LNCaP clone FGC (cell line): ENCODE results near the gene MAP4K4.
A peak's percentile ranks its signal among the peaks of the same experiment; 100 is the strongest.

Source experiments
- DNase-seq: peaks from one replicate; pipeline ENCODE4 v3.0.0-alpha.2; 2011; ENCODE audit warnings: low read depth
- H3K4me3 ChIP-seq: 2 replicates; pipeline ENCODE4 v1.5.1; 2011; ENCODE audit warnings: mild to moderate bottlenecking, low read depth, low read length, control low read depth
- TF ChIP-seq, protein P1 (sequence below): IDR thresholded peaks from 2 replicates; pipeline ENCODE4 v1.5.1; 2012; ENCODE audit warnings: mild to moderate bottlenecking; ENCODE audit not compliant: control insufficient read depth, insufficient read depth; ENCODE audit errors: extremely low read depth

Gene MAP4K4

DNA sequence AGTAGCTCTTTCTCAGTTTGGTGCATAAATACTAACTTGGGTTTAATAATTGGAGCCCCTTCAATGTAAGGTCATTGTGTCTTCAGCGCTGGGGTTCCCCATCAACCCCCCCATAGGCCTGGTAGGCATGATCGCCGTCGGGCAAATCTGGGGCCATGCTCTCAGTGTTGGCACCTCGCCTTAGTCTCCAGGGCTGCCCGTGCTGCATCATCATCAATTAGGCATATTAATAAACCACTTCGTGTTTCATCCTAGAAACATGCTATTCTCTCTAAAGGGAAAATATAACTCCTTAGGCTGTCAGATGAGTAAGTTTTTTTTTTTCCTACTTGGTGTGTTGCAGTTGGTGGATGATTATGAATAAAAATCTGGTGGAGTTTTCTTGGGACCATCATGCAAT is 197.5 kb downstream of the MAP4K4 start:
- TF ChIP-seq, protein P1, sequence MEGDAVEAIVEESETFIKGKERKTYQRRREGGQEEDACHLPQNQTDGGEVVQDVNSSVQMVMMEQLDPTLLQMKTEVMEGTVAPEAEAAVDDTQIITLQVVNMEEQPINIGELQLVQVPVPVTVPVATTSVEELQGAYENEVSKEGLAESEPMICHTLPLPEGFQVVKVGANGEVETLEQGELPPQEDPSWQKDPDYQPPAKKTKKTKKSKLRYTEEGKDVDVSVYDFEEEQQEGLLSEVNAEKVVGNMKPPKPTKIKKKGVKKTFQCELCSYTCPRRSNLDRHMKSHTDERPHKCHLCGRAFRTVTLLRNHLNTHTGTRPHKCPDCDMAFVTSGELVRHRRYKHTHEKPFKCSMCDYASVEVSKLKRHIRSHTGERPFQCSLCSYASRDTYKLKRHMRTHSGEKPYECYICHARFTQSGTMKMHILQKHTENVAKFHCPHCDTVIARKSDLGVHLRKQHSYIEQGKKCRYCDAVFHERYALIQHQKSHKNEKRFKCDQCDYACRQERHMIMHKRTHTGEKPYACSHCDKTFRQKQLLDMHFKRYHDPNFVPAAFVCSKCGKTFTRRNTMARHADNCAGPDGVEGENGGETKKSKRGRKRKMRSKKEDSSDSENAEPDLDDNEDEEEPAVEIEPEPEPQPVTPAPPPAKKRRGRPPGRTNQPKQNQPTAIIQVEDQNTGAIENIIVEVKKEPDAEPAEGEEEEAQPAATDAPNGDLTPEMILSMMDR = no peak
- no peak for DNase-seq
- H3K4me3 ChIP-seq = no peak overlapping the region

DNA sequence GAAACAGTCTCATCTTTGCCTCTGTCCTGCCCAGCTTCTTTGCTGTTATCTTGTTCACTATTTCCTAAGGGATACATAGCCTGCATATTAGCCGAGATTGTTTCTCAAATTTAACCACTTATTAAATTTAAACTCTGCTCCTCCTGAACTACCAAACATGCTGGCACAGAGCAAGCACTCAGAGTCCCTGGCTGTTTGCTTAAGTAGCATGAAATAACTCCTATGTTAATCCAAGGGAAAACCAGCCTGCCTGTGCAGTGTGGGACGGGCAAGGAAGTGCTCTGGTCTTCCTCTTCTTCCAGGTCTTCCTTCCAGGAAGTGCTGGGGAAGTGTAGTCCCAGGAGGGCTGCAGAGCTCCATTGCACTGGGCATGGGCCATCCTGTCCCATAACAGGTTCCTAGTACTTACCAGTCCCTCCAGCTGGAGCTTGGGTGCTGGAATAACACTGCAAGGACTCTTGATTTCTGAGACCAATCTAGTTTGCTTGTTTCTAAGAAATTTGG is 198.4 kb downstream of the MAP4K4 start:
- no peak overlapping the region for H3K4me3 ChIP-seq
- peak; percentile 92 for DNase-seq
- TF ChIP-seq, protein P1 = no peak

DNA sequence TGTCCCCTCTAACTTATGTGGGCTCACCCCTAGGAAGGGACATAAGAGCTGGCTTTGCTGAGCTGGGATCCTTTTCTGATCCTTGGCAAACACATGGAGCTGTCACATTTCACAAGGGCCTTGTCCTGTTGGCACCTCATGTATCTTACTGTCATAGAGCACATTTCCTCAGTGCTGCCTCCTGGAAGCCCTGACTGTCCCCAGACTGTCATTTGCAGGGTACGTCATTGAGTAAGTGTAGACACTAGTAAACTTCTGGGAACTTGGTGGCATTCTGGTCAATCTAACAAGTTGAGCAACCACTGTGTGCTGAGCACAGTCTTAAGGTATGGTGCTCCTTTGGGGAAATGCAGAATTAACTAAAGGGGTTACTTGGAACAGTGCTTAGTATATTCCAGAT is 199.8 kb downstream of the MAP4K4 start:
- TF ChIP-seq, protein P1 = no peak
- DNase-seq = no peak
- no peak overlapping the region for H3K4me3 ChIP-seq

DNA sequence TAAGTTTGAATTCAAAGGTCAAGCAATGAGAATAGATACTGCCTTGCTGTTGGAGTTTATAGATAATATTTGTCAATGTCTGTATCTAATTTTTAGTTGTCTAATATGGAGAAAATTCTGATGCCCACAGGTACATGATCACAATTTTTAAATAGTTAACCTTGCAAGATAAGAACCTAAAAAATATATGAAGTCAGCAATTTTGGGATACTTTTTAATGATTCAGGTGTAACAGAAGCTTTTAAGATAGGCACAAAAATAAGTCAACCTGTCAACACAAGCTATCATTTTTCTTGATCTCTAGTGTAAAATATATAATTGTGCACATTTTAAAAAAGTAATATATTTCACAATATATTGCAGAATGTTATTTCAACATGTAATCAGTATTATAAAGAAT is 201.8 kb downstream of the MAP4K4 start:
- no peak overlapping the region for H3K4me3 ChIP-seq
- TF ChIP-seq, protein P1 = no peak
- no peak for DNase-seq

DNA sequence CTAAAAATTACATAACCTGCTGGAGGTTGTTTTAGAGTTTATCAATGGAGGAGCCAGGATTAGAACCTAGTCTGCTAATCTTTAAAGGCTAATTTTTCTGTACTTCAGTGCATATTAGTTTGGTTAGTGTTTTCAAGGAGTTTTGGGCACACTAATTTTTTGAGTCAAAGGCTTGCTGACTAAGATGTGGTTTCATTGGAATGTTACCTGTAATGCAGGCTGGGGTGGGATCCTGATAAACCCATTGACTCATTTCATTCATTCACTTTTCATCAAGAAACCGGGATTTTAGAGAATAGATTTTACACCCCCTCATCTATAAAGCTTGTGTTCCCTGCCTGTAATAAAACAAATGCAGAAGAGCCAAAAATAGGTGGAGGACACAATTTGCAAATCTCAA is 202.4 kb downstream of the MAP4K4 start:
- DNase-seq = no peak
- TF ChIP-seq, protein P1 = no peak
- no peak overlapping the region for H3K4me3 ChIP-seq

DNA sequence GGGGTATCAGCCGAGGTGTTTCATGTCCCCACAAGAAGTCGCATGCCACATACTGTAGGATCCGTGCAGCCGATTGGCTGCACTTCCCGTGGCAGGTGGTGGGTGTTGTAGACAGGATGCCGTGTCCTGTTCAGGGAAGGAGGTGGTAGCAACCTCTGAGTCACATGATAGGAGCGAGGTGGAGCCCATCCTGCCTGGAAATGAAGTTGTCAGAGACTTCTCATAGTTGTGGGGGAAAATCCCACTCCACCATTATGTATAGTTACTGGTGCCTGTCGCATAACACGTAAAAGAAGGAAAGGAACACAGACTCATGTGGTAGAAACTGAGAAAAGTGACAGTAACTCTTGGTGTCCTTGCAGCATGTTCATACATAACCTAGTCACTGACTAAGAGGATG is 202.9 kb downstream of the MAP4K4 start:
- DNase-seq = no peak
- H3K4me3 ChIP-seq = no peak overlapping the region
- TF ChIP-seq, protein P1 = no peak

DNA sequence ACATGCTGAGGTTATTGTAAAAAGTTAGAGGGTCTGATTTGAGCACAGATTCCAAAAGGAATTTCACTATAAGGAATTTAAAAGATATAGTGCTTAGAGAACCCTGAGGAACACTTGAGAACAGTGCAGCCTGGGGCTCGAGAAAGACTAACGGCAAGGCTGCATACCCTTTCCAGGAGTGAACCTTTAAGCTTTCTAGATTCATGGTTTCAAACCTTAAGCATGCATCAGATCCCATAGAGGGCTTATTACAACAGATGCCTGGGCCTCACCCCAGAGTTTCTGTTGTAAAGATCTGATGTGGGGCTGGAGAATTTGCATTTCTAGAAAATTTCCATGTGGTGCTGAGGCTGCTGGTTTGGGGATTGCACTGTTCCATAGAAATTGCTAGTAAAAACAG is 203.7 kb downstream of the MAP4K4 start:
- no peak for DNase-seq
- TF ChIP-seq, protein P1 = no peak

More for the DNA sequence above, 203.7 kb downstream of the MAP4K4 start:
- H3K4me3 ChIP-seq = no peak overlapping the region
